HG02642 (cell line): Measurements from ENCODE around the gene TRDMT1.

Experiments
- ATAC-seq: cut with Tn5 transposase; IDR thresholded peaks from one replicate; pipeline ENCODE4 v1.9.1; 2021; ENCODE audit warnings: mild to moderate bottlenecking; ENCODE audit not compliant: unreplicated experiment, poor library complexity

TRDMT1 gene, protein sequence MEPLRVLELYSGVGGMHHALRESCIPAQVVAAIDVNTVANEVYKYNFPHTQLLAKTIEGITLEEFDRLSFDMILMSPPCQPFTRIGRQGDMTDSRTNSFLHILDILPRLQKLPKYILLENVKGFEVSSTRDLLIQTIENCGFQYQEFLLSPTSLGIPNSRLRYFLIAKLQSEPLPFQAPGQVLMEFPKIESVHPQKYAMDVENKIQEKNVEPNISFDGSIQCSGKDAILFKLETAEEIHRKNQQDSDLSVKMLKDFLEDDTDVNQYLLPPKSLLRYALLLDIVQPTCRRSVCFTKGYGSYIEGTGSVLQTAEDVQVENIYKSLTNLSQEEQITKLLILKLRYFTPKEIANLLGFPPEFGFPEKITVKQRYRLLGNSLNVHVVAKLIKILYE

DNA sequence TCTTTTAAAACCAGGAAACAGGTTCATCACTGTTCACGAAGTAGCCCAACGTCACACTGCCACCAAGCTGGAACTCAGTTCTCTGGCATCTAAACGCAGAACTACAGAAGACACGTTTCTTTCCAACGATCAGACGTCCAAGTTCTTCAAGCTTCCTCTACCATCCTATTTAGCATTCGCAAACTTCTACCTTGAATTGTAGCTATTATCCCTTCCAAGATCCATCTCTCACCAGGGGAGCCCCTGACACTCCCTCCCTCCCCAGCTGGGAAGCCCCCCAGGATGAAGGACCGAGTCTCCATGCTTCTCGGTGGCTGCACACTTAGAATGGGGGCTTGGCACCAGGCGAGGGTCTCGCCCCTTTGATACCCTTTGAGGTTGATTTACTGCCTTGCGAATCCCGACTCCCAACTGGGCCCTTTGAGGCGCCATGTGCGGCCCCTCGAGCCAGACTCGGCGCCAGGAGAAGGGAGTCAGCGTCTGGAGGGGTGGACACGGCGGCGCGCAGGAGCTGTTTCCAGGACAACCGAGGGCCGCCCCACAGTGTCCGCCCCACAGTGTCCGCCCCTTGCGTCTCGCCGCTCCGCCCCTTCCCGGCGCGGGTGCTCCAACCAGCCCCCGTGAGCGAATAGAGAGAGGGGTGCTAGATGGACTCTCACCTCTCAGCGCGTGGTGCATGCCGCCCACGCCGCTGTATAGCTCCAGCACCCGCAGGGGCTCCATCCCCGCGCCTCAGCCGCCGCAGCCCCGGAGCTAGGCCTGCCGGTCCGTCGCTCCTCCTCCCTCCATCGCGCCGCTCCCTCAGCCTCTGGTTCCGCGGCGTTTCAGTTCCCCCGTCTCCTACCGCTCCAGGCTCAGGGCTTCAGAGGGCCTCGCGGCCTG lies at the start of gene TRDMT1:
TSS of gene TRDMT1 (minus strand) at position 761 of the 882 bp plus-strand sequence. CDS start at position 723, 38 bp downstream.
- ATAC-seq, result peak; percentile 98

DNA sequence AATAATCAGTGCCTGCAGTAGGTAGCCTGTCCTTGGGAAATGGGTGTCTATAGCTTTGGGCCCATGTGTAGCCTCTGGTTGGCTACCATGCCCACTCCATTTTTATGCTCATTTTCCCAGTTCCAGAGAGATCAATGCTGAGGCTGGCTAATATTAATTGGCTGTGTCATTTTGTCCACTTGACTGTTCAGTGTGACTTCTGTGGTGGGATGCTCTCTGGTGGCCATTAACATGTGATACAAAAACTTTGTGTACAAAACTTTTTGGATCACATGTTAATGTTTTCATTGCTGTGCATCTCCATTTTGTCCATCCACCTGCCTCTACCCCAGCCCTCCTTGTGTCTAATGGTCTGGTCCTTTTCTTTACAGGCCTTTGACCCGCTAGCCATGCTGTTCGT lies 49.3 kb upstream of the TRDMT1 start:
- no peak for ATAC-seq

DNA sequence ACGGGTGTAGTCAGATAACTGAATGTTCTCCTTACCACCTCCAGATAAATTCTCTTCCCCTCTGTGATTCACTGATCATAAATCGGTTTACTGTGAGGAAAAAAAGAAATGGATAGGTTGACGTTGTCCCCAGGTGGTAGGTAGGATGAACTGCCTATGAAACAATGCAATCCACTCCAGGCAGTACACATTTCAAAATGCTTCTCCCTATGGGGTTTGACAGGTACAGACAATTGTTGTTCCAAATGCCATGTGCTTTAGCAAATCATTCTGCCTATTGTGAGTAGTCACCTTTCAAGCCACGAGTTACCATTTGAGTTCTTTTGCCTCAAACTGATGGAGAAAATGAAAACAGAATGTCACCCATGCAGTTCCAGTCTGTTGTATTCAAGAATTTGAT lies 48.3 kb upstream of the TRDMT1 start:
- no peak for ATAC-seq

DNA sequence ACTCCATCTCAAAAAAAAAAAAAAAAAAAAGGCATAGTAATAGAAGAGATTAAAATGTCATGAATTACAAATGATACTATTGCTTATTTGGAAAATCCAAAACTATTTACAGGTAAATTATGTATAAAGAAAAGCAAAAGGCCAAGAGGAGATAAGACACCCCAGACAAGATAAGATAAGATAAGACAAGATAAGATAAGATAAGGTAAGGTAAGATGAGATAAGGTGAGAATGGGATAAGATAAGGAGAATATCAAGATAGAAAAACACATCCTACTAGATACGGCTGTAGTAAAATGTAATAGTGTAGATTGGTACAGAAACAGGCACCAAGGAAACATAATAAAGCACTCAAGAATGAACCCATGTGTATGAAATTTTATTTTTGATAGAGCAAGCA lies 47.5 kb upstream of the TRDMT1 start:
- ATAC-seq, result no peak

DNA sequence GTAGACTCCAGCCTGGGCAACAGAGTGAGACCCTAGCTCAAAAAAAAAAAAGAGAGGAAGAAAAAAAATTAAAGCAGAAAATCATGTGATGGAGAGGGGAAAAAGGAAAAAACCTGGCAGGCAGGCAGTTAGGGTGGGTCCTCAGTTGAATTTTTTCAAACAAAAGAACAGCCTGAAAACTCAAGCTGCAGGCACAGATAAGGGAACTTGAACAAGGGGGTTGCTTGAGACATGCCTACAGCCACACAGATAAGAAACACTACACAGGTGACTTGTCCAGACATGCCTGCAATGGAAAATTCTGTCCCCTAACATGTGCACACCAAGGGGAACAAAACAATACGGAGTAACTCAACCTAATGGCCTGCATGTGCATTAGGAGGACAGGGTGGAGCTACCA lies 45.7 kb upstream of the TRDMT1 start:
- ATAC-seq, result no peak

DNA sequence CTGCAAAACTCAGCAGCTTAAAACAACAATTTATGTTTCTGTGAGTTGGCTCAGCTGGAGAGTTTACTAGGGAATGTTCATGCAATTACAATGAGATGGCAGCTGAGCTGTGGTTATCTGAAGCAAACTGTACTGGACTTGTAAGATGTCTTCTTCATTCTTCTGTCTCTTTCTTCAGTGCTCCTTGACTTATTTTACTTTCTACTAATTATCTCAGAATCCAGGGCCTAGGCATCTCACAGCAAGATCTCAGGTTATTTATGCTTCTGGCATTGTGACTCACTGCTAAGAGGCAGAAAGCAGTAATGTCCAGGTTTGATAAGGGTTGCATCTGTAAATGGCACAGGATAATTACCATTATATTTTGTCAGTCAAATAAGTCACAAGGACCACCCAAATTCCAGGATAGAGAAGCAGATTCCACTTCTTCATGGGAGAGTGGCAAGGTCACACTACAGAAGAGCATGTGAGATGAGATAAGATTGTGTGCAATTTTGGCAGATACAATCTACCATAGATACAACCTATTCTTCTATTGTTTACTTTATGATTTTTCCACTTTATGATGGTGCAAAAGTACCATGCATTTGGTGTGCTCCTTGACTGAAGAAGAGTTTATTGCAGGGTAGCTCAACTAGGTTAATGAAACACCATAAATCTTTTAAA lies 43.4 kb upstream of the TRDMT1 start:
- ATAC-seq, result no peak

DNA sequence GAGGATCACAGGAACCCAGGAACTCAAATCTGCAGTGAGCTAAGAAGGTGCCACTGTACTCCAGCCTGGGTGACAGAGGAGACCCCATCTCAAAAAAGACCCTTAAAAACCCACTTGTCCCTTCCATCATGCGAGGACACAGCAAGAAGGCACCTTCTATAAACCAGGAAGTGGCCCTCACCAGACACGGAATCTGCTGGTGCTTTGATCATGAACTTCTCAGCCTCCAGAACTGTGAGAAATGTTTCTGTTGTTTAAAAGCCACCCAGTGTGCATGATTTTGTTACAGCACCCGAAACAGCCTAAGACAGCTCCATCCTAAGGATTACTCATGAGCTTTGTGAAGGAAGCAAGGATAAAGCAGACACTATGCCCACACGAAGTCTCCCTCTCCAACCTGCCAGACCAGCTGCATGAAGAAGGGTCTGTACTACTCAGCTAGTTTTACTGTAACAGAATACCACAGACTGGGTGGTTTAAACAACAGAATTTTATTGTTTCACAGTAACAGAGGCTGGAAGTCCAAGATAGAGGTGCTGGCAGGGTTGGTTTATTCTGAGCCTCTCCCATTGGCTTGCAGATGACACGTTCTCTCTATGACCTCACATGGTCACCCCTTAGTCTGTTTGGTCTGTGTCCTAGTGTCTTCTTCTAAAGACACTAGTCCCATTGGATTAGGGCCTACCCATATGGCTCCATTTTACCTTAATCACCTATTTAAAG lies 40.3 kb upstream of the TRDMT1 start:
- no peak for ATAC-seq

DNA sequence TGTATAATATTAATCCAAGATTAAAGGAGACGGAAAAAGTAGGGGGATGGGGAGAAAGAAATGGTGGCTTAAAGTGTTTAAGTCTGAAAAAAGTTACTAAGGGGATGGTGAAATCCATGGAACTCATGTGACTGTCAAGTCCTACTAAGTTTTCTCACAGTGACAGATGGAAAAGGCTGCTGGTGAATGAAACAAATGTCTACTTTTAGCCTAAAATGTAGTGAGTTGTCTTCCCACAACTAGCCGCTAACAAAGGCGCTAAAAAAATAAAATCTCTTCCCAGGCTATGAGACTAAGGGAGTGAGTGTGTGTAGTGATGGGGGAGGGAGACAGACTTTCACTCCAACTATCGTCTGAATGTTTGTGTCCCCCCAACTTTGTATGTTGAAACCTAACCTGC lies 39.1 kb upstream of the TRDMT1 start:
- no peak for ATAC-seq

DNA sequence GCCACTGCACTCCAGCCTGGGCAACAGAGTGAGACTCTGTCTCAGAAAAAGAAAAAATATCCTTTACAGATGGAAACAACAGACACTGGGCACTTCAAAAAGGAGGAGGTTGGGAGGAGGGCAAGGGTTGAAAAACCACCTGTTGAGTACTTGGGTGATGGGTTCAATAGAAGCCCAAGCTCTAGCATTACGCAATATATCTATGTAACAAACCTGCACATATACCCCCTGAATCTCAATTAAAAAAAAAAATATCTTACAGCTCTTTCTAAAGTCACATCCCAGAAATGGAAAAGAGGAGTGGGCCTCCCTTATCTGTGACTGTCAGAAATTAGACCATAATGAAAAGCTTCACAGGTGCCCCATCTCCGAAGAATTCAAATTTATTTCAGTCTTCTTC lies 38.6 kb upstream of the TRDMT1 start:
- no peak for ATAC-seq

DNA sequence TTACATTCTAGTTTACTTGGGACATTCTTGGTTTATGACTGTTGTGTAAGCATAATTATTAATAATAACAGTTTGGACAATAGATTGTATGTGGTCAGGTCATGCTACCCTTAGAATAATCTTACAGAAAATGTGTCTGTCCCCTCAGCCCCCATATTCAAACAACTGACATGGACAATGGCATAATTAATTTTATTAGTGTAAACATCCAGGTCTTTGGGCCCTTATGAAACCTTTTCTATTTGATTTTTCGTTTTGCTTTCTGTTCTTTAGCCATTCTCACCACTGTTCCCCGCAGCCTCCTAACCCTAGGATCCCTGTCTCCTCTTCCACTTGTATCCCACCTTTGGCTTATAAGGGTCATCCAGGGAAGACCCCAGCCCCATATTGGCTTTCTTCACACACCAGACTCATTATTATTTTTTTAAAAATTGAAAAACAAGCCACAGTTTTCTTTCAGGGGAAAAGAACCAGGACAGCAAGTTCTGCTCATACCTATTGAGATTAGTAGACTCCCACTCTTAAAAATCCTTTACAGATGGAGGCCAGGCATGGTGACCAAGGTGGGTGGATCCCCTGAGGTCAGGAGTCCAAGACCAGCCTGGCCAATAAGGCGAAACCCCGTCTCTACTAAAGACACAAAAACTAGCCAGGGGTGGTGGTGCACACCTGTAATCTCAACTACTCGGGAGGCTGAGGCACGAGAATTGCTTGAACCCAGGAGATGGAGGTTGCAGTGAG lies 38.0 kb upstream of the TRDMT1 start:
- no peak for ATAC-seq

DNA sequence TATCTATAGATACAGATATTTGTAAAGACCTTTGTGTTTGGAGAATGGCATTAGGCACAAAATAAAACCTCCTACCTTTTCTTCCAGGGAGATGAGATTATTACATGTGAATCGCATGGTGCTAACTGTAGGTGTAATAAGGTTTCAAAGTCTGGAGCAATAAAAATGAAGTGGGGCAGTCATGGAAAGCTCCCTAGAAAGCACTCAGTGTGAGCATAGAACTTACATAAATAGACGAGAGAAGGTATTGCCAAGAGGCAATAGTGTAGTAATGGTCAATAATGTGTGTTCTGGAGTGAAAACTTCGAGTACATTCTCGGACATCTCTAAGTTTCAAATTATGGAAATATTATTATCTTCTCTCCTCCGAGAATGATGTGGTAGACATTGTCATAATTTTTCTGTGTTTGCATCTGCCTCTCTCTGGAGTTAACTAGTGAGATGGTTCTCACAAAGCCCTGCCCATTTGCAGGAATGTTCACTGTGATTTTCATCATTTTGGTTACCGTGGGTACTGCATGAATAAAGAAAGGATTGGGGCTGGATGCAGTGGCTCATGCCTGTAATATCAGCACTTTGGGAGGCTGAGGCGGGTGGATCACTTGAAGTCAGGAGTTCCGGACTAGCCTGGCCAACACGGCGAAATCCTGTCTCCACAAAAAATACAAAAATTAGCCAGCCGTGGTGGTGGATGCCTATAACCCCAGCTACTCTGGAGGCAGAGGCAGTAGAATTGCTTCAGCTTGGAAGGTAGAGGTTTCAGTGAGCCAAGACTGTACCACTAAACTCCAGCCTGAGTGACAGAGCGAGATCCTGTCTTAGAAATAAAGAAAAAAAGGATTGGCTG lies 37.2 kb upstream of the TRDMT1 start:
- no peak for ATAC-seq

DNA sequence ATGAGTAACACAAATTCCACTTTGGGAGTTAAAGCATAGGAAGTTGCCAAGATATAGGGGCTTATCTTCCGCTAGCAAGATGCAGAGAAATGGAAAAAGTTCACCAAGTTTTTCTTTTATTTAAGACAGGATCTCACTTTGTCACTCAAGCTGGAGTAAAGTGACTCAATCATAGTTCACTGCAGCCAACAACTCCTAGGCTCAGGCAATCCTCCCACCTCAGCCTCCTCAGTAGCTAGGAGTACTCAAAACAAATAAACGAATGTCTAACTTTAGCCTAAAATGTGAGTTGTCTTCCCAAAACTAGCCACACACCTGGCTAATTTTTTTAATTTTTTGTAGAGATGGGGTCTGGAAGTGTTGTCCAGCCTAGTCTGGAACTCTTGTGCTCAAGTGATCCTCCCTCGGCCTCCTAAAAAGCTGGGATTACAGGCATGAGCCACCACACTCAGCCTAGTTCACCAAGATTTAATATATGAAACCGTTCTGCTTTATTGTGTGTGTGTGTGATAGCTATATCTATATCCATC lies 36.5 kb upstream of the TRDMT1 start:
- ATAC-seq, result no peak

DNA sequence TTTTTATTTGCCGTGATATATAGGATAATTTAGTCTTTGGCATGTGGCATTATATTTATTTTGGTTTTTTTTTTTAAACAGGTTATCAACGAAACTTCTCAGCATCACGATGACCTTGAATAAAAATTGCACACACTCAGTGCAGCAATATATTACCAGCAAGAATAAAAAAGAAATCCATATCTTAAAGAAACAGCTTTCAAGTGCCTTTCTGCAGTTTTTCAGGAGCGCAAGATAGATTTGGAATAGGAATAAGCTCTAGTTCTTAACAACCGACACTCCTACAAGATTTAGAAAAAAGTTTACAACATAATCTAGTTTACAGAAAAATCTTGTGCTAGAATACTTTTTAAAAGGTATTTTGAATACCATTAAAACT lies 35.7 kb upstream of the TRDMT1 start:
- no peak for ATAC-seq

DNA sequence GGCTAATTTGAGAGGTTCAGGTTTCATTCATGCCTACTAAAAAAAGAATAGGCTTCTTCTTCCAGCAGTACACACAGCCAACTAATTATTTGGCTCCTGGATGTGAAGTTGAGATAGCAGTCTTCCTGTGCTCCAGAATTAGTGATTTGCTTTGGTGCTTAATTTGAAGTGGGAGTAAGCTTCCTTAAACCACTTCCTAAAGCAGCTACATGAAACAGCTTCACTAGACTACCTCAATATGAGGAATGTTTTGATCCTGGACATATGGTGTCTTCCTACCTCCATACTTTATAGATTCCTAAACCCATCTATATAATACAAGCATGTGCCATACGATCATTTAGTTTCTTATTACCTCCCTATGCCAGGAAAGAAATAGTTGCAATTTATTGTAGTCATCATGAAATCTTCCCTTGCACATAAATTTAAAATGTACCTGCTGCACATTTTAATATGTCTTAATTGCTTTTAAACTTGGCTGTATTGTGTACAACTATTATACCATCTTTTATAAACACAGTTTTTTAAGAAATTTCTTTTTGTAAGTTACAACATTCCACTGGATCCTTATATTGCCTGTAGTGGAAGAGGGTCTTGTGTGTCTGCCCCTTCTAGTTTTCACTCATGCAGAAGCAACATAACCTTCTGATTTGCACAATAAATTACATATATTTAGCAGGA lies 35.1 kb upstream of the TRDMT1 start:
- ATAC-seq, result no peak

DNA sequence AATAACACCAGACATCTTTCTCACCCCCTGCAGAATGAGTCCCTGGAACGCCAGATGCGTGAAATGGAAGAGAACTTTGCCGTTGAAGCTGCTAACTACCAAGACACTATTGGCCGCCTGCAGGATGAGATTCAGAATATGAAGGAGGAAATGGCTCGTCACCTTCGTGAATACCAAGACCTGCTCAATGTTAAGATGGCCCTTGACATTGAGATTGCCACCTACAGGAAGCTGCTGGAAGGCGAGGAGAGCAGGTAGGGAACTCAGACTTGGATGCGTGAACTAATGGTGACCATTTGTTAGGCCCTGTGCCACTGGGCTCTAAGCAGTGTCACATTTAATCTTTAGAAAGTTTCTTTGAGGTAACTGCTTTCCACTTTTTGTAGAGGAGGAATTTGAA lies 33.7 kb upstream of the TRDMT1 start:
- ATAC-seq, result no peak

DNA sequence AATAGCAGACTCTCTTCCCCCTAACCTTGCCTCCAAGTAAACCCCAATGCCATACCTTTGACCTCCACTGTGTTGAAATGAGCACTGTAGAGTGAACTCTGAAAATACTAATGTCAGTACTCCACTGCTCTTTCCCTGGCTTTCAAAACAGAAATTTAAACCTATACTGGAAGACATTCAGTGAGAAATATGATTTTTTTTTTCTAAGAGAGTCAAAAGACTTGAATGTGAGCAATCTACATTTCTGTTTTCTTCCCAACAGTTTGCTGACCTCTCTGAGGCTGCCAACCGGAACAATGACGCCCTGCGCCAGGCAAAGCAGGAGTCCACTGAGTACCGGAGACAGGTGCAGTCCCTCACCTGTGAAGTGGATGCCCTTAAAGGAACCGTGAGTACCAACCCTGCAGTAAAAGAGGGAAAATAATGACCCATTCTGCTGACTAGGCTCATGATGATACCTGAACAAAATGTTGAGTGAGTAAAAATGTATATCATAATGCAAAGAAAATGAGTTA lies 33.0 kb upstream of the TRDMT1 start:
- no peak for ATAC-seq

DNA sequence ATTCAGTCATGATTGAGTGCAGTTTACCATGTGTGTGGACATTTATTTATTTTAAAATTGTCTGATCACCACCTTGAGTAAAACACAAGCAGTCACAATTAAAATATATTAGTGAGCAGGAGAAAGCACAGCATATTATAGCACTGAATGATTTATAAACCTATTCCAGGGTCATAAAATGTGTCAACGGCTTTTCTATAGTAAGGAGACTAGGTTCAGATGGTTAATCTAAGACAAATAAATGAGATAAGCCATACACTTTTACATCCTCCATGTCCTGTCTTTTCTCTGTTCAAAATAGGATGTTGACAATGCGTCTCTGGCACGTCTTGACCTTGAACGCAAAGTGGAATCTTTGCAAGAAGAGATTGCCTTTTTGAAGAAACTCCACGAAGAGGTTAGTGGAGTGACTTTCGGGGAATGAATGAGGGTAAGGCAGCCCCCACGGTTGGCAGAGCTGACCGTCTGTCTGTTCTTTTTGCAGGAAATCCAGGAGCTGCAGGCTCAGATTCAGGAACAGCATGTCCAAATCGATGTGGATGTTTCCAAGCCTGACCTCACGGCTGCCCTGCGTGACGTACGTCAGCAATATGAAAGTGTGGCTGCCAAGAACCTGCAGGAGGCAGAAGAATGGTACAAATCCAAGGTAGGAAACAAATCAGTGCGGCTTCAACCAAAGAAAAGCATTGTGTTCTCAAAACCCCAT lies 32.0 kb upstream of the TRDMT1 start:
- no peak for ATAC-seq
